GM13976 (cell line): ENCODE data around the gene IQCE.

ENCODE experiments used
- DNase-seq: peaks from one replicate; pipeline ENCODE4 v3.0.0; 2012; ENCODE audit warnings: low spot score
- in situ Hi-C: fragments of 300-500 bp; cut with MboI; formaldehyde crosslinking; loops from one replicate; pipeline ENCODE4 v1.12.0; 2022; ENCODE audit warnings: low sequenced_read_pairs, mixed read lengths, inconsistent platforms; ENCODE audit not compliant: unreplicated experiment
- TF ChIP-seq, protein P1 (sequence below): IDR thresholded peaks from 2 replicates; pipeline ENCODE4 v1.5.1; 2012; ENCODE audit warnings: borderline replicate concordance, mild to moderate bottlenecking; ENCODE audit not compliant: insufficient read depth; ENCODE audit errors: extremely low read depth, missing control alignments, control extremely low read depth

IQCE gene

DNA sequence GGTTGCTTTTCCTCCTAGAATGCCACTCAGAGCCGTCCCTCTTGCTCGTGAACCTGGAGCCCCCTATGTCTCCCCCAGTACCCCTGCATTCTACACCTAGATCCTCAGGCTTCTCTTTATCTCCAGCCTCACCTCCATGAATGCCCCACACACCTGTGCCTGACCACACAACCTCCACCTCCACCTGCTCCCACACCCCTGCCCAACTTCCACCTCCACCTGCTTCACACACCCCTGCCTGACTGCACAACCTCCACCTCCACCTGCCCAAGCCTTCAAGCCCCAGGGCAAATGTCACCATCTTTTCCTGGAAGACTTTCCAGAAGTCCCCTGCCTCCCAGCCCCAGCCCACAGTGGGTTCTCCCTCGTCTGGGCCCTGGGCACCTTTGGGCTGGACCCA, 46.1 kb upstream of the IQCE start:
- TF ChIP-seq, protein P1, sequence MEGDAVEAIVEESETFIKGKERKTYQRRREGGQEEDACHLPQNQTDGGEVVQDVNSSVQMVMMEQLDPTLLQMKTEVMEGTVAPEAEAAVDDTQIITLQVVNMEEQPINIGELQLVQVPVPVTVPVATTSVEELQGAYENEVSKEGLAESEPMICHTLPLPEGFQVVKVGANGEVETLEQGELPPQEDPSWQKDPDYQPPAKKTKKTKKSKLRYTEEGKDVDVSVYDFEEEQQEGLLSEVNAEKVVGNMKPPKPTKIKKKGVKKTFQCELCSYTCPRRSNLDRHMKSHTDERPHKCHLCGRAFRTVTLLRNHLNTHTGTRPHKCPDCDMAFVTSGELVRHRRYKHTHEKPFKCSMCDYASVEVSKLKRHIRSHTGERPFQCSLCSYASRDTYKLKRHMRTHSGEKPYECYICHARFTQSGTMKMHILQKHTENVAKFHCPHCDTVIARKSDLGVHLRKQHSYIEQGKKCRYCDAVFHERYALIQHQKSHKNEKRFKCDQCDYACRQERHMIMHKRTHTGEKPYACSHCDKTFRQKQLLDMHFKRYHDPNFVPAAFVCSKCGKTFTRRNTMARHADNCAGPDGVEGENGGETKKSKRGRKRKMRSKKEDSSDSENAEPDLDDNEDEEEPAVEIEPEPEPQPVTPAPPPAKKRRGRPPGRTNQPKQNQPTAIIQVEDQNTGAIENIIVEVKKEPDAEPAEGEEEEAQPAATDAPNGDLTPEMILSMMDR: no peak
- DNase-seq: no peak
- in situ Hi-C loops: no loop called here

DNA sequence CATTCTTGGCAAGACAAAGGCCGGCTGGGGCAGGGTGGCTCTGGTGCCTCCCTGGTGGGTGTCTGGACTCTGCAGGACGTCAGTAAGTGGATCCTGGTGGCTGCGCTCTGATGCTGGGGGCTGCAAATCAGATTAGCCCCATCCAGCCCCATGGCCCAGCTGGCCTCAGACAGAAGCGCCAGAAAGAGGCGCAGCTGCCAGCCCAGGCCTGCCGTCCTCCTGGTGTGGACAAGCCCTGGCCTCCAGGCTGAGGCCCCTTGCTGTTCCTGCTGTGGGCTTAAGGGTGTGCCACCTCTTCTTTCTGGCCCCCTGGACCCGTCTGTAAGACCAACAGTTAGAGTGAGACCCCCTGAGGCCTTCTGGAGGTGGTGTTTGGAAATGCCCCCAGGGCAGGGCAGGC, 45.1 kb upstream of the IQCE start:
- TF ChIP-seq, protein P1: no peak
- DNase-seq: no peak
- in situ Hi-C loops: no loop called here

DNA sequence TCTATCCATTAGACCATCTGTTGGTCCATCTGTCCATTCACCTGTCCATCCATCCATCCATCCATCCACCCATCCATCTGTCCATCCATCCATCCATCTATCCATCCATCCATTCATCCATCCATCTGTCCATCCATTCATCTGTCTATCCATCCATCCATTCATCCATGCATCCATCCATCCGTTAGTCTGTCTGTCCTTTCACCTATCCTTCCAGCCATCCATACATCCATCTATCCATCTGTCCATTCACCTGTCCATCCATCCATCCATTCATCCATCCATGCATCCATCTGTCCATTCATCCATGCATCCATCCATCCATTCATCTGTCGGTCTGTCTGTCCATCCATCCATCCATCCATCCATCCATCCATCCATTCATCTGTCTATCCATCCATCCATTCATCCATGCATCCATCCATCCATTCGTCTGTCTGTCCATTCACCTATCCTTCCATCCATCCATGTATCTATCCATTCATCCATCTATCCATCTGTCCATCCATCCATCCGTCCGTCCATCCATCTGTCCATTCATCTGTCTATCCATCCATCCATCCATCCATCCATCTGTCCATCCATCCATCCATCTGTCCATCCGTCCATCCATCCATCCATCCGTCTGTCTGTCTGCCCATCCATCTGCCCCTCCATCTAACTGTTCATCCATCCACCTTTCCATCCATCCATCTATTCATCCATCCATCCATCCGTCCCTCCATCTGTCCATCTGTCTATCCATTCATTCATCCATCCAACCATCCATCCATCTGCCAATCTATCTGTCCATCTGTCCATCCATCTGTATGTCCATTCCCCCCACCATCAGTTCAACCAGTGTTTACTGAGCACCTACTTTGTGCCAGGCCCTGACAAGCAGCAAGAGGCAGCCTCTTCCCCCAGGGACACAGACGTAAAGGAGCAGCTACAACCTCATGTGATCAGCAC, 44.0 kb upstream of the IQCE start:
- TF ChIP-seq, protein P1: no peak
- in situ Hi-C loops: no loop called here
- DNase-seq: no peak

DNA sequence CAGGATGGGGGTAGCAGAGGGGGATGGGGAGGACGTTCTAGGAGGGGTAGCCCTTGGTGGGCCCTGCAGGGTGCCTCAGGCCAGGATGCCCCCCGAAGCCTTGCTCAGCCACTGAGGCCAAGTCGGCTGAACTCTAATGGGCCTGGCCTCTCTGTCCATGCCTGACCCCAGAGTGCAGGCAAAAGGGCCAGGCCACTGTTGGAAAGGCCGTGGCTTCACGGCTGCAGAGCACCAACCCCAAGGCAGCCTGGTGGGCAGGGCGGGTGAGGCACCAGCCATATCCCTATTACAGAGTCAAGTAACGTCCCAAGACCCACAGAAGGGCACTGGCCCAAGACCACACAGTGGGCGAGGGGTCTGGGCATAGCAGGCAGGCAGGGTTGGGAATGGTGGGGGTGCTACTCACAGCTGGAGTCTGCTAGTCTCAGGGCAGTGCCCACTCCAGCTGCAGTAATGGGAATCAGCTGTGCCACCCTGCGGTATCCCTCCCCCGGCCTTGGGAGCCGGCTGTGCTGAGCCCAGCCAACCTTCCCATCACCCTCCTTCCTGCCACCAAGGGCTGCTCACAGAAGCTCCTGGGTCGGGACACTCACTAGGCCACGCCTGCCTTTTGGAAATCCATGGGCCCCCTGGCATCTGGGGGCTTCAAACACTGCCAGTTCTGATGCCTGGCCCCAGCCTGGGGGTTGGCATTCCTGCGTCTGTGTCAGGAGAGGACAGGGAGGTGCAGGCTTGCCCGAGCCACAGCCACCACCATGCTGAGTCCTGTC, 43.2 kb upstream of the IQCE start:
- no peak for DNase-seq
- TF ChIP-seq, protein P1: no peak
- in situ Hi-C loops: no loop called here

DNA sequence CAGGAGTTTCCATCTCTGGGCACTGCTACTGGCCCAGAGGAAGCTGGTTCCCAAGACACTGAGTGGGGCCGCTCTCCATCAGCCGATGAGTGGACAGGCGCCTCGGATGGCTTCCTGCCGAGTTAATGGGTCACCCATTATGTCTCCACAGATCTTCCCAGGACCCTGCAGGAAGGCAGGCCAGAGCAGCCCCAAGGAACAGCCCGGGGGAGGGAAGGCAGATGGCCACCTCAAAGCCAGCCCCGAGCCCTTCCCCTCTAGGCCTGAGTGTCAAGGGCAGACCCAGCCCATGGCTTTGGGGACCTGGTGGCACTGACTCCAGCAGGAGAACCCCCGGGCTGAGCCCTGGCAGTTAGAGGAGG, 42.6 kb upstream of the IQCE start:
- TF ChIP-seq, protein P1: no peak
- DNase-seq: no peak
- in situ Hi-C loops: no loop called here

DNA sequence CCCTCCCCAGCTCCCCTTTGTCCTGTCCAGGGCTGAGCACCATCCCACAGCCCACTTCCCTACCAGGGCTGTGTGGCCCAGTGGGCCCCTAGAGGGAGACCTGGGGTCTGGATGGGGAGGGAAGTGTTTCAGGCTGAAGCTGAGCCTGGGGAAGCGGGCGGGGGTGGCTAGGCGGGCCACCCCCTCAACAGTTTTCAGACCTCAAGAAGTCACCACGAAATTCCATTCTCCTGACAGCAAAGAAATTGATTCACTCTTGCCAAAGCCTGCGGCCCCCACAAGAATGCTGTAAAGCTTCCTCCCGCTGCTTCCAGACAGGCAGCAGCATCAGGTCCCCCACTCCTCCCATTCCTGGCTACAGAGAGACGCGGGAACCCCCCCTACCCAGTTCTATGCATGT, 41.8 kb upstream of the IQCE start:
- TF ChIP-seq, protein P1: no peak
- DNase-seq: no peak
- in situ Hi-C loops: no loop called here
